ENCODE data around the gene CACNA2D1.
A peak's percentile ranks its signal among the peaks of the same experiment; 100 is the strongest.

The CACNA2D1 gene

DNA sequence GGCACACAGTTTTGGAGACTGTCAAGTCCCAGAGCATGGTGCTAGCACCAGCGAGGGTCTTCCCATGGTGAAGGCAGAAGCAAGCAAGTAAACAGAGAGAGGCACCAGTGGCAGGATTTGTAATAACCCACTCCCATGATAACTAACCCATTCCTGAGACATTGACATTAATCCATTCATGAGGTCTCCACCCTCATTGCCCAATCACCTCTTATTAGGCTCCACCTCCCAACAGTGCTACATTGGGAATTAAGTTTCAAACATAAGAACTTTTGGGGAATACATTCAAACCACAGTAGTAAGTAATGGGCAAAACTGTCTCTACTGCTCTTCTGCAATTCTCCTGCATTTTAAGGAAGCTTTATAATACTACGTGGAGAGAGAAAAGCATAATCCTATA, 193.6 kb downstream of the CACNA2D1 start:
- intact Hi-C loops (cut with DNase I): no loop called here
- no peak for DNase-seq

GRCh38 chr7:82247814-82248433, 195.7 kb downstream of the CACNA2D1 start:
- DNase-seq: no peak
- intact Hi-C loops (cut with DNase I): no loop called here

DNA sequence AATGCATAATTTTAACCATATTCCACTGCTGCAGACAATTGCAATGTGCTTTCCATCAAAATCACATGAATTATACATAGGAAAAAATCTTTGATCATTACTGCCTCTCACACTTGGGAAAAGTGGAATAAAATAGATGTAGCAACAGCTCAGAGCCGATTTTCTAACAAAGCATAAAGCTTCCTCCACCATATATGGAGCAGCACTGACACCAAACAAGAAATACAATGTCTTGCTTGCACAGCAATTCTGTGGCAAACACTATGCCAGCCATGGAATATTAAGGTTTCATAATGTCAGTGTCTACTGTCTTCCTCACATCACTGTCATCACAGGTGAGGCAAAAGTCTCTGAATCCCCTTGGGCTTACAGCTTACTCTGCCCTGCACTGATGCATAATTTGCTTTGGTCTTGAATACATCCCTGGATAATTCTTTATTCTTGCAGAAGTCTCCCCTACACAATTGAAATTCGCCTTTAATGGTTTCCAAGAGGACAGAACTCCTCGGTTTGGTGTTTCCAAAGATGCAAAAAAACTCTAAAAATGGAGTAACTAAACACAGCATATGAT, 198.5 kb downstream of the CACNA2D1 start:
- no peak for DNase-seq
- intact Hi-C loops (cut with DNase I): no loop called here

DNA sequence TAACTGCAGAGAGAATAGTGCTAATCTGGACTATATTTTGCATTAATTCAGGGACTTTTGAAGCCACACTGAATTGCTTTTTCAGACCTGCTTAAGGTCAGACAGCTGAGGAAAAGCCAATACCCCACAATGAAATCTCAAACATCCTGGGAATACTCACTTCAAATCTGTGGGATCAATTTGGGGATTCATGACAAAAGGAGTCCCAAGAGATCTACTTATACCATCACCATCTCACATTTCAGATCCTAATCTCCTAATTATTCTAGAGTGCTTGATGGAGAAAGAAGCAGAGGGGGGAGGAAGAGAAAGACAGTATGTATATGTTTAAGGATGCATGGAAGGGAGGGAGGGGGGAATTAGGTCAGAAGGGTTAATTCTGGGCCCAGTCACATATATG, 202.2 kb downstream of the CACNA2D1 start:
- DNase-seq: no peak
- intact Hi-C loops (cut with DNase I): no loop called here

DNA sequence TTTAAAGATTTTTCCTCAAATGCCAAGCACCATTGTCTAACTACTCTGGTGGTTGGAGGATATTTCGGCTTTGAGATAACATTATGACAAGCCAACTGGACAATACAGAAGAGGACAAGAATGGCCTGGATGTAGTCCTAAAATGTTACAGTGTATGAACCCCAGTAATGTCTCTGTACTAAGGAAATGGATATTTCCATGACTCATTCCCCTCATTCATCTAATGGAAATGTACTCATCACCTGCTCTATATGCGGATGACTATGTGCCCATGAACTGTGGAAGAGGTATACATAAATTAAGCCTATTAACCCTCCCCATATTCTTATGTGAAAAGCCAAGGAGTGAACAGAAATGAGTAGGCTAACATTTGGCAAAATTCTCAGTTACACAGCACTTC, 207.9 kb downstream of the CACNA2D1 start:
- intact Hi-C loops (cut with DNase I): loop anchor here (5.0 to 10.0 kb wide), 2 partner anchors 127 to 369 kb away; no protein-coding TSS in a partner anchor
- no peak for DNase-seq

GRCh38 chr7:82234457-82235049, 209.0 kb downstream of the CACNA2D1 start:
- intact Hi-C loops (cut with DNase I): loop anchor here (1.0 to 10.0 kb wide), 5 partner anchors 128 to 370 kb away; partner anchors contain the start of gene CACNA2D1
- no peak for DNase-seq

GRCh38 chr7:82230811-82231581, 212.6 kb downstream of the CACNA2D1 start:
- DNase-seq: peak in 3 of 10 donors; percentile 3 to 13 (median 9)
- intact Hi-C loops (cut with DNase I): loop anchor here (5.0 to 10.0 kb wide), 3 partner anchors 211 to 374 kb away; partner anchors contain the start of gene CACNA2D1

GRCh38 chr7:82229164-82229563, 214.4 kb downstream of the CACNA2D1 start:
- intact Hi-C loops (cut with DNase I): no loop called here
- DNase-seq: no peak

DNA sequence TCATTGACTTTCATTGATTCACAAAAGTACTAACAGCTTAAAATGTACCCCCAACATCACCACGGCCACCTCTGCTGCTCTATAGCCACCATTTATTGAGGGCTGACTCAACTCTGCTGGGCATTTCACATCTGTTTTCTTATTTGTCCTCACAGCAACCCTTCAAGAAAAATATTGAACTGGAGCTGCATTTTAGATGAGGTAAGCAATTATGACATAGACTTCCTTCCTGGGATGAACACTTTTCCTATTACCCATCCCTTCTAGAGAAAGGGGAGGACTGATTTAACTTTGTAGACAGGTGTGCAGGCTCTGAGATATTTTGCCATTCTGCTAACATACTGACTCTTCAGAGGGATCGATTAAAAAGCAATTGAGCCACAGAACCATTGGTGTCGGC, 217.4 kb downstream of the CACNA2D1 start:
- DNase-seq: no peak
- intact Hi-C loops (cut with DNase I): no loop called here

DNA sequence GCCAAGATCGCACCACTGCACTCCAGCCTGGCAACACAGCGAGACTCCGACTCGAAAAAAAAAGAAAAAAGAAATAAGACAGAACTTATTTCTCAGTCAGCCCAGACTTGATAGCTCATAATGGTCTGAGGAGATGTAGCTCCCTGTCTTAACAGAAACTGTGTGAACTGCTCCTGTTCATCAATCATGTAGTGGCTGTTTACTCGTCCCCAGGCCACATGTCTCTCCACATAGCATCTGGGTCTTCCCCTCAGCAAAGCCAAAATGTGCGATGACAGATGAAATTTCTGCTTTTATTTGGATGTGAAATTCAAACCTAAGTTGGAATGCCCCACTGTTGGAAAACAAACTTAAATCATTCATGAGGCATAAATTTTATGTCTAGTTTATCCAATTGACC, 219.0 kb downstream of the CACNA2D1 start:
- intact Hi-C loops (cut with DNase I): no loop called here
- no peak for DNase-seq

- intact Hi-C loops (cut with DNase I): no loop called here
- DNase-seq: no peak
These were observed 220.0 kb downstream of the CACNA2D1 start for GRCh38 chr7:82223580-82223979.

GRCh38 chr7:82221152-82221674, 222.4 kb downstream of the CACNA2D1 start:
- intact Hi-C loops (cut with DNase I): no loop called here

DNA sequence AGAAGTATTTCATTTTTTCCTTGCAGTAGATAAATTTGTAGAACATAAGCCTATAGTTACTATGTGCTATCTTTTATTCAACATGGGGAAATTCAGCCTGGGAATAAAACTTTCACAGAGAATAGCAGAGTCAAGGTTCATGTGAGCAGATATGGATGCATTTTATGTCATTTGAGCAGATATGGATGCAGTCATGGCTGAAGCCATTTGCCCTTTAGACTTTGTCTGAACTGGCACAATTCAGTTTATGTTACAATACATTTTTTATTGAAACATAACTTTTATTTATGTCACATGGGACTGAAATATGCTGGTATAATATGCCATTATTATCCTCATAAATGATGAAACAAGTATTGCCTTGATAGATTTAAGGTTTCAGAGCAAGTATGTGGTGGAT, 231.1 kb downstream of the CACNA2D1 start:
- no peak for DNase-seq
- intact Hi-C loops (cut with DNase I): no loop called here

More at GRCh38 chr7:82221152-82221674, 222.4 kb downstream of the CACNA2D1 start:
- peak in 1 of 10 donors; percentile 50 for DNase-seq

- no peak for DNase-seq
- intact Hi-C loops (cut with DNase I): no loop called here
These were observed 232.2 kb downstream of the CACNA2D1 start for GRCh38 chr7:82211333-82211732.

- intact Hi-C loops (cut with DNase I): no loop called here
- DNase-seq: no peak
These were observed 233.0 kb downstream of the CACNA2D1 start for GRCh38 chr7:82210416-82211184.

DNA sequence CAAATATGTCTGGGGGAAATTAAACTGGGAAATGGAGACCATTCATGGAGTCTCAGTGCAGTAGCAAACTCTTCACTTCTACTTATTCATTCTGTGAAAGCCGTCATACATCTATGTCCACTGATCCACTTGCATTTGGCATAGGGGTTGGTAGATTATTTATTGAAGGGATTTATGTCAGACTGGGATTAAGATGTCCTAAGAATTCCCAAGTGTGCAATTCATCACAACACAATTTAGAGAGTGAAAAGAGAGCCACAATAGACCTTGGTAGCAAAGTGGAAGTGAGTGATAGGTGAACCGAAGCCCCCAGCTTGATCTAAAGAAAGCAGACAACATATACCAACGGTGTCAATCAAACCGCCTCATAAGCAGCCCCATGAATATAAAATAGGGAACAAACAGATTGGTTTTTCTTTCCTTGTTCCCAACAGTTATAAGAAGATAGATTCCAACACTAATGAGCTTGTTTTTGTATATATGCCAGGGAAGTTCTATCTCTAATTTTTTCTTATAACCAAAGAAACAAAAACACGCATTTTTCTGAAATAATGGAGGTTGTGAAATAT, 234.3 kb downstream of the CACNA2D1 start:
- no peak for DNase-seq
- intact Hi-C loops (cut with DNase I): no loop called here

DNA sequence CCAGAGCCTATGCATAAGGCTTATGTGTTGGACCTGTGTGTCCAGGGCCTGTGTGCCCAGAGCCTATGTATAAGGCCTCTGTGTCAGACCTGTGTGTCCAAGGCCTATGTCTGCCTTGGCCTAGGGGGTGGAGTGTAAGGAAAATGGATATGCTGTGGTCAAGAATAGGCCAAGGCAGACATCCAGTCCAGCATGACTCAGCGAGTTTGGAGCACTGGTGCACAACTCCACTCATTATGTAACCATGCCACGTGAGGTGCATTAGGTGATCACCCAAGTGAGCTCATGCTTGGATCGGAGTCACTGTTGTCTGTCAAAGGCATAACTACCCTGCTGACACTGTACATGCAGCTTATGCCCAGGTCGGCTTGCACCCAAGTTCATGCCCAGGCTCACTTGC, 238.9 kb downstream of the CACNA2D1 start:
- intact Hi-C loops (cut with DNase I): no loop called here
- no peak for DNase-seq

- intact Hi-C loops (cut with DNase I): no loop called here
- DNase-seq: peak in 2 of 10 donors; percentile 63 to 80
These were observed 240.6 kb downstream of the CACNA2D1 start for GRCh38 chr7:82202965-82203364.

- peak in 1 of 10 donors; percentile 52 for DNase-seq
- intact Hi-C loops (cut with DNase I): no loop called here
These were observed 241.5 kb downstream of the CACNA2D1 start for GRCh38 chr7:82202107-82202506.

- no peak for DNase-seq
- intact Hi-C loops (cut with DNase I): no loop called here
These were observed 243.0 kb downstream of the CACNA2D1 start for GRCh38 chr7:82200601-82201000.
